Measurements from ENCODE around the gene TULP1. TPM values are rescaled to one million over a fixed set of nuclear protein-coding genes. Genes with fewer than 3 reads are reported as not detected.
A peak's percentile ranks its signal among the peaks of the same experiment; 100 is the strongest.

Gene TULP1
- polyA plus RNA-seq, 1 donor, result 1.7 TPM

GRCh38 chr6:35483893-35484645, 28.6 kb downstream of the TULP1 start:
- no peak for DNase-seq

GRCh38 chr6:35483490-35483889, 29.2 kb downstream of the TULP1 start:
- DNase-seq, result no peak

- DNase-seq, result no peak
Measured at GRCh38 chr6:35483062-35483461, 29.6 kb downstream of the TULP1 start.

GRCh38 chr6:35481226-35481625, 31.5 kb downstream of the TULP1 start:
- no peak for DNase-seq

GRCh38 chr6:35480176-35480575, 32.5 kb downstream of the TULP1 start:
- no peak for DNase-seq

GRCh38 chr6:35478259-35478658, 34.4 kb downstream of the TULP1 start:
- DNase-seq, result no peak

GRCh38 chr6:35477551-35478179, 35.0 kb downstream of the TULP1 start:
- no peak for DNase-seq

GRCh38 chr6:35477028-35477427, 35.7 kb downstream of the TULP1 start:
- DNase-seq, result no peak

- no peak for DNase-seq
Measured at GRCh38 chr6:35476004-35476403, 36.7 kb downstream of the TULP1 start.

GRCh38 chr6:35475573-35475972, 37.1 kb downstream of the TULP1 start:
- no peak for DNase-seq

- DNase-seq, result no peak
Measured at GRCh38 chr6:35474942-35475570, 37.6 kb downstream of the TULP1 start.

- DNase-seq, result no peak
Measured at GRCh38 chr6:35474131-35474941, 38.4 kb downstream of the TULP1 start.

GRCh38 chr6:35473850-35474130, 38.9 kb downstream of the TULP1 start:
- DNase-seq, result no peak

- no peak for DNase-seq
Measured at GRCh38 chr6:35473075-35473849, 39.4 kb downstream of the TULP1 start.

- DNase-seq, result no peak
Measured at GRCh38 chr6:35471836-35472345, 40.8 kb downstream of the TULP1 start.

- DNase-seq, result no peak
Measured at GRCh38 chr6:35470663-35471120, 42.0 kb downstream of the TULP1 start.

- DNase-seq, result no peak
Measured at GRCh38 chr6:35469751-35470662, 42.7 kb downstream of the TULP1 start.

GRCh38 chr6:35468980-35469750, 43.5 kb downstream of the TULP1 start:
- DNase-seq, result no peak

- DNase-seq, result peak; percentile 98
Measured at GRCh38 chr6:35468181-35468979, 44.3 kb downstream of the TULP1 start, which contains the start of gene RPL10A. RPL10A (plus strand) TSS chr6:35468401; CDS start chr6:35468435, 34 bp downstream.

All from left kidney (tissue), 2 donors.